ENCODE measurements around the gene RCAN2.

The RCAN2 gene

GRCh38 chr6:46291880-46292279, 199.4 kb downstream of the RCAN2 start:
- no peak for DNase-seq (ENCODE audit: low read depth in 2 of 2)

DNA sequence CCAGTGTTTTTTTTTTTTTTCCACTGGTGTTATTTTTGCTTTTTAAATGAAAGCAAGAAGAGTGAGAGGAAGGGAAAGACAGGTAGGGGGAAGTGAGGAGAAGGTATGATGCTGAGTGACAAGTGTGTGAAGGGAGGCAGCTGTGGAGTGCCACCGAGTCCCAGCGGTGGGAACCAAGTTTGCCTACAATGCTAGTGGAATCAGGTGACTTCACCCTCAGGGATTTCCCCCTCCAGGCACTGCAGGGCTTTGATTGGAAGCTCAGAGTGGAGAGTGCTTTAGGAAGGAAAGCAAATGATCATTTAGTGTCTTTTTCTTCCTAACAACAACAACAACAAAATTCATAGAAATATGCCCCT, 200.0 kb downstream of the RCAN2 start:
- DNase-seq (ENCODE audit: low read depth in 2 of 2): no peak

GRCh38 chr6:46290421-46291274, 200.6 kb downstream of the RCAN2 start:
- DNase-seq (ENCODE audit: low read depth in 2 of 2): no peak

DNA sequence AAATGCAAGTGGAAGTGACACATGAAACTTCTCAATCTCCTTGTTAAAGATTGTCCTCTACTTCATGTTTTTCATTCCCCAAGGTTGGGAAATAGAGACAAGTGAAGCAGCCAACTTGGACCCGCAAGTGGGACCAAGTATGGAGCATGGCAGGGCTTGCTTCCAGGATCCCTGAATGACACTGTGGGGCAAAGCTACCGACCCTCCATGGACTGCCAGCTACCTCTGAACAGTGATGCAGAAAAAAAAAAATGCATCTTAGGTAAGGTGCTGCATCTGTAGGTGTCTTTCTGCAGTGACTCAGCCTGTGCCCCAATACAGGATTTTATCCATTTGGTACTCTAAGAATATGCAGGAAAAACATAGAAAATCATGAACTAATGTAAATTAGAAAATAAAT, 201.4 kb downstream of the RCAN2 start:
- no peak for DNase-seq (ENCODE audit: low read depth in 2 of 2)

DNA sequence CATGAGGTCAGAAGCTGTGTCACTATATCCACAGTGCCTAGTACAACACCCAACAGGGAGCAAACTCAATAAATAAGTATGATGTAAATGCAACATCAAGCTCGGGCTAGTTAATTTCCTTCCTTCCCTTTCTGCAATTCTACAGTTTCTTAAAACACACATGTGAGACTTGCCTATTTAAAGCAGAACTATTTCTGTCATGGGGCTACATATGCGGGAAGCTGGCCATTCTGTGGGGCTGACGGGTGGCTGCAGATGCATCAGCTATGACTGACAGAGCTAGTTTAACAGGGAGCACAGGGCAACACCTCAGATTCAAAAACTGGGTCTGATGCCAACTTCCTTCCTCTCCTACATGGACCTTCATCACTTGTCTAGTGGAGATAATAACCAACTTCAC, 202.4 kb downstream of the RCAN2 start:
- DNase-seq (ENCODE audit: low read depth in 2 of 2): no peak

DNA sequence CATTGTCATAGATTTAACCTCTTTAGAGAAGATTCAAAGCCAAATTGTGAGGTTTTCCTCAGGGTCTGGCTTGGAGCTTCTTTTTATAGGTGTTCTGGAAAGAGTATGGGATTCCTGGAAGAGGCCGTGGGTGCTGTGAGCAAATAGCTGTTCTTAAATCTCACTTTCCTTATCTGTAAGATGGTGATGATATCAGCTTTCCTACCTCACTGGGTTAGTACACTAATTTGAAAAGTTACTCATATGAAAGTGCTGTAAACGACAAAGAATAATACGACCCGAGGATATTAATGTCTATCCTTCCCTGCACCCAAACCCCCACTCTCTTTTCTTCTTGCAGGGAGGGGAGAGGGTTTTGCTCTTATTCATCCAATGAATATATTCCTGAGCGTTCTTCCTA, 203.6 kb downstream of the RCAN2 start:
- DNase-seq (ENCODE audit: low read depth in 2 of 2): no peak

GRCh38 chr6:46287043-46287442, 204.2 kb downstream of the RCAN2 start:
- no peak for DNase-seq (ENCODE audit: low read depth in 2 of 2)

DNA sequence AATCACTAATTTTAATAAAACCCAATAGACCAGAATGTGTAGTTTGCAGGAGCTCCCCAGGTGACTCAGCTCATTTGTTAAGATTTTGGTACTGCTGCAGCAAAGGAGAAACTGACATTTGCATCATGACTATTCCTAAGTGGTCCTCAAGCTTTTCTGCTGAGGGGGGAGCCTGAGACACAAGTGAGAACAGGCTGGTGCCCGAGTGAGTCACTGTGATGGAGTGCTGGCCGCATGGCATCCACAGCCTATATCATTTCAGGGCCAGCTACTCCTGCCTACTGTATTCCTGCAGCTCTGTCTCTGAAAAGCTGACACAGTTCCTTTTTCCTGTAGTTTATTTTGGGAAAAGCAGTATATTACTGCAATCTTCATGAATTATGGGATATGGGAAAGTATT, 206.8 kb downstream of the RCAN2 start:
- DNase-seq (ENCODE audit: low read depth in 2 of 2): no peak

DNA sequence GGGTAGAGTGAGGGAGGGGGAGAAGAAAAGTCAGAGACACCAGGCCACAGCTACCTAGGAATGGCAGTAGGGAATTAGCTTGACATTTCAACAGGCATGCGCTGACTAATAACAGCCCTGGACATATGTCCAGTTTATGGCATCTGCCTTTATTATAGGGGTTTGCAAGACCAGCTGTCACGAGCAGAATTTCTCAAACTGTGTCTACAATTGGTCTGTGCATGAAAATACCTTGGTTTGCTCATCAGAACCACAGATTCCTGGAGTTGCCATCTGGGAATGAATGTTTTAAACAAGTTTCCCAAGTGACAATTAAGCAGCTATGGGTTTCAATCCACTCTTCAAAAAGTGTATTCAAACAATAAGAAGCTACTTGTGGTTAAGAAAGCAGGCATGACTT, 210.1 kb downstream of the RCAN2 start:
- DNase-seq (ENCODE audit: low read depth in 2 of 2): no peak

- DNase-seq (ENCODE audit: low read depth in 2 of 2): no peak
Observed at GRCh38 chr6:46279874-46280273, 211.4 kb downstream of the RCAN2 start.

GRCh38 chr6:46276576-46277142, 214.6 kb downstream of the RCAN2 start:
- DNase-seq (ENCODE audit: low read depth in 2 of 2): no peak

GRCh38 chr6:46274502-46274901, 216.7 kb downstream of the RCAN2 start:
- no peak for DNase-seq (ENCODE audit: low read depth in 2 of 2)

DNA sequence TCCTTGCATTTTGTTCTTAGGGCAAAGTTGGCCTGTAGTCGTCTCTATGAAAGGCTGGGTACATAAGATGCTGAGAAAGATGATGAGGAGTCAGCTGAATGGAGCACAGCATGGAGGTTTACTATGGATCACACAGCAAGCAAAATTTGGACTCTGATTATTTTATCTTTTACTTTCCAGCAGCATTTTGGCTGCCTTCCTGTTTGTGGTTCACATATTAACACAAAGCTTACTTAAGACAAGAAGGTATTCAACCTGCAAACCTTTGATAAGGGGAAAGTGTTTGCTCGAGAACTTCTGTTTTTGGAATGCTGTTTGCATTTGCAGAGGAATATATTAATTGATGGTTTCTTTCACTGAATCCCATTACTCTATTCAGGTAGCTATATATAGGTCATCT, 217.3 kb downstream of the RCAN2 start:
- DNase-seq (ENCODE audit: low read depth in 2 of 2): no peak

- no peak for DNase-seq (ENCODE audit: low read depth in 2 of 2)
Observed at GRCh38 chr6:46271728-46272127, 219.5 kb downstream of the RCAN2 start.

DNA sequence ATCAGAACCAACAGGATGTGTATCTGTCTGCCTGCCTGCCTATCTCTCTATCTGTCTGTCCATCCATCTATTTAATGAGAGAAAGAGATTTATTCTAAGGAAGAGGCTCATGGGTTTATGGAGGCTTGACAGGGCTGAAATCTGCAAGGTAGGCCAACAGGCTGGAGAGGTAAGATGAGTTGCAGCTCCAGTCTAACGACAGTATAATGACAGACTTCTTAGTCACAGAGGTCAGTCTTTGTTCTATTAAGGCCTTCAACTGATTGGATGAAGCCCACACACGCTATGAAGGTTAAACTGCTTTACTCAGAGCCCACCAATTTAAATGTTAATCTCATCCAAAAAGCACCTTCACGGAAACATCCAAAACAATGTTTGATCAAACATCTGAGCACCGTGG, 220.1 kb downstream of the RCAN2 start:
- no peak for DNase-seq (ENCODE audit: low read depth in 2 of 2)

GRCh38 chr6:46270336-46270735, 220.9 kb downstream of the RCAN2 start:
- no peak for DNase-seq (ENCODE audit: low read depth in 2 of 2)

- DNase-seq (ENCODE audit: low read depth in 2 of 2): no peak
Observed at GRCh38 chr6:46269447-46270229, 221.6 kb downstream of the RCAN2 start.

GRCh38 chr6:46267515-46267914, 223.7 kb downstream of the RCAN2 start:
- no peak for DNase-seq (ENCODE audit: low read depth in 2 of 2)

DNA sequence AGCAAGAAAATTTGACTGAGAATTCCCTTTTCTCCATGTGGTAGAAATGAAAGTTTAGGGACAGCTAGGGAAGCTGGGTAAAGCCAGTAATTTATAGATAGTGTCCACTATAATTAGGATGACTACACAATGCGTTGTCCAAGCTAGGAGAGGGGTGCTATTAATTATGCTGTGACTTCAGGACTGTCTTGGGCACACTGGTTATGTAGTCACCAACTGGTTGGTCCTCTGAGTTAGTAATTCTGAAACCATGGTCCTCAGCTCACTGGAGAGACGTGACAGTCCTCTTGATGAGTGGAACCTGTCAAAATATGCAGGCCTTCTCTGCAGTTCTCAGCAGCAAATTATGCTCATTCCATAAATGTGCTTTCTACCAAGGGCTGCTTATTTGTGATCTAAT, 225.9 kb downstream of the RCAN2 start:
- no peak for DNase-seq (ENCODE audit: low read depth in 2 of 2)

GRCh38 chr6:46263707-46264086, 227.6 kb downstream of the RCAN2 start:
- no peak for DNase-seq (ENCODE audit: low read depth in 2 of 2)

DNA sequence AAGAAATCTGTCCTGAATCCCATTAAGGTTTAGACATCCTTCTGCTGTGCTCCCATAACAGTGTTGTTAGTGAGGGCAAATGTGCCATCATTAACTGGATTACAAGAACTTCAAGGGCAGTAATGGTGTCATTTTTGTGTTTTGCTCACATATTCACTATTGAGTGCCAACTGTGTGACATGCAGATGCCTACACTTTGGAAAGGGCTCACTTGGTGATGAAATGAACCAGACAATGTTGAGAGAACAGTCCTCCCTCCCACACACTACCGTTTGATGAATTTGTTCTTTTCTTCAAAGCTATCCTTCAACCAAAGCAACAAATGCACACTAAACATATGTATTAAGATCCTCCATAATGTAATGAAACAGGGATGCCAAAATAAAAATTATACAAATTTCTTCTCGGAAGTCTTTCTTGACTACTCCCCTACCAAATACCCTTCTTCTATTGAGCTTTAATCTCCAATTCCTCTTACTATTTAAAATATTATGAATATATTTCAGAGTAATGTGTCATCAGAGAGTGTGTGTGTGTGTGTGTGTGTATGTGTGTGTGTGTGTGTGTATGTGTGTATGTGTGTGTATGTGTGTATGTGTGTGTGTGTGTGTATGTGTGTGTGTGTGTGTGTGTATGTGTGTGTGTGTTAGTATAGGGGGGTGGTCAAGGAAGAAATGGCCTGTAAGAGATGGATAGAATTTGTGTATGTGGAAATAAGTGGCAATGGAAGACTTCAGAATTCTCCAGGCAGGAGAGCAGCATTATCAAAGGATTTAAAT, 228.1 kb downstream of the RCAN2 start:
- no peak for DNase-seq (ENCODE audit: low read depth in 2 of 2)

GRCh38 chr6:46258249-46258648, 233.0 kb downstream of the RCAN2 start:
- no peak for DNase-seq (ENCODE audit: low read depth in 2 of 2)
